Activated B cell treated with CpG ODN at 0.5 μM for 24 hours (primary cell): ENCODE data around the gene LRSAM1. TPM values are rescaled to one million over a fixed set of nuclear protein-coding genes. Genes with fewer than 3 reads are reported as not detected.

Source experiments
- ATAC-seq: fragments of 200-7000 bp; cut with Tn5 transposase; one replicate; pipeline ENCODE4 v1.10.0; 2021; ENCODE audit warnings: low read depth, mild to moderate bottlenecking, moderate library complexity
- CTCF ChIA-PET: fragments of 350-600 bp; sonication (Branson Sonifier 250); formaldehyde crosslinking; loops from one replicate; lab custom pipeline; 2021; ENCODE audit warnings: antibody characterized with exemption; lab: Charles Lee
- POLR2A ChIA-PET: fragments of 350-600 bp; sonication (Branson Sonifier 250); formaldehyde crosslinking; loops from one replicate; lab custom pipeline; 2021; ENCODE audit warnings: antibody characterized with exemption; lab: Charles Lee
- DNase-seq: peaks from one replicate; pipeline ENCODE4 v3.0.0; 2022
- H3K27ac Mint-ChIP-seq: one replicate; pipeline ENCODE4 v1.8.0; 2020; ENCODE audit warnings: mixed read lengths
- H3K27me3 Mint-ChIP-seq: one replicate; pipeline ENCODE4 v1.8.0; 2021; ENCODE audit warnings: mixed read lengths
- H3K36me3 Mint-ChIP-seq: one replicate; pipeline ENCODE4 v1.8.0; 2021; ENCODE audit warnings: low read depth, mixed read lengths
- H3K4me1 Mint-ChIP-seq: one replicate; pipeline ENCODE4 v1.8.0; 2021; ENCODE audit warnings: mixed read lengths
- H3K4me3 Mint-ChIP-seq: one replicate; pipeline ENCODE4 v1.8.0; 2020; ENCODE audit warnings: mild to moderate bottlenecking, mixed read lengths
- H3K9me3 Mint-ChIP-seq: one replicate; pipeline ENCODE4 v1.8.0; 2020; ENCODE audit warnings: mixed read lengths
- intact Hi-C: fragments of 100-400 bp; cut with micrococcal nuclease; formaldehyde crosslinking; loops from one replicate; pipeline ENCODE4 v1.15.1; 2024
- total RNA-seq: library from RNA; stranded (reverse); gene quantifications from 2 replicates; pipeline ENCODE4 v1.2.3, GENCODE V29; 2022
- TF ChIP-seq, protein P1 (sequence below): fragments of 200-600 bp; IDR thresholded peaks from one replicate; pipeline ENCODE4 v1.8.0; 2022; ENCODE audit warnings: antibody characterized with exemption, mild to moderate bottlenecking

The LRSAM1 gene
- total RNA-seq, 1 donor from 2014 or later, result 23.9 TPM

DNA sequence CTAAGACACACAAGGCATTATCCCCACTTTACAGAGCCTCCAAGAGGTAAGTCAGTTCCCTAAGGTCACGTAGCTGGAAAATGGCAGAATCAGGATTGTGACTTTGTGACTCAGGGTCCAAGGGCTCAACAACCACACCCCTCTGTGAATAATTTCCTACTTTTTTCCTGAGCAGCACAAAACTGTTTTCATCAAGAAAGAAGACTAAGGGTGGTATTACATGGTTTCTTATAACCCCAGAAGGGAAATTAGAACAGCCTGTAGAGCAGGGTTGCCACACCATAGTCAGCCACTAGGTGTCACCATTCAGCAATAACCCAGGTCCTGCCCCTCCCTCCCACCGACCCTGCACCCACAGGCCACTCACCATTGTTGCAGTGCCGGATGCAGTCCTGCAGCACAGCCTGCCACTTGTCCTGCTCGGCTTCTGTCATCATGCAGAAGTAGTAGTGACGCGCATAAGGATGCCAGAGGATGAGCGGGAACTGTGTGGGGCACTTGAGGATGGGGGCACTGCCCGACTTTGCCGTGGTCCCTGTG is 72.1 kb downstream of the LRSAM1 start:
- DNase-seq (no peak), ATAC-seq (no peak)
- TF ChIP-seq, protein P1, sequence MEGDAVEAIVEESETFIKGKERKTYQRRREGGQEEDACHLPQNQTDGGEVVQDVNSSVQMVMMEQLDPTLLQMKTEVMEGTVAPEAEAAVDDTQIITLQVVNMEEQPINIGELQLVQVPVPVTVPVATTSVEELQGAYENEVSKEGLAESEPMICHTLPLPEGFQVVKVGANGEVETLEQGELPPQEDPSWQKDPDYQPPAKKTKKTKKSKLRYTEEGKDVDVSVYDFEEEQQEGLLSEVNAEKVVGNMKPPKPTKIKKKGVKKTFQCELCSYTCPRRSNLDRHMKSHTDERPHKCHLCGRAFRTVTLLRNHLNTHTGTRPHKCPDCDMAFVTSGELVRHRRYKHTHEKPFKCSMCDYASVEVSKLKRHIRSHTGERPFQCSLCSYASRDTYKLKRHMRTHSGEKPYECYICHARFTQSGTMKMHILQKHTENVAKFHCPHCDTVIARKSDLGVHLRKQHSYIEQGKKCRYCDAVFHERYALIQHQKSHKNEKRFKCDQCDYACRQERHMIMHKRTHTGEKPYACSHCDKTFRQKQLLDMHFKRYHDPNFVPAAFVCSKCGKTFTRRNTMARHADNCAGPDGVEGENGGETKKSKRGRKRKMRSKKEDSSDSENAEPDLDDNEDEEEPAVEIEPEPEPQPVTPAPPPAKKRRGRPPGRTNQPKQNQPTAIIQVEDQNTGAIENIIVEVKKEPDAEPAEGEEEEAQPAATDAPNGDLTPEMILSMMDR, result no peak
- H3K27ac Mint-ChIP-seq, result no peak overlapping the region
- H3K9me3 Mint-ChIP-seq, result peaks cover 11% of the 10 kb centered on the region
- intact Hi-C loops, result no loop called here
- no peaks in the 10 kb centered on the region for H3K36me3 Mint-ChIP-seq
- ChIA-PET POLR2A (no interaction called here), CTCF (no interaction called here)
- peaks cover 3% of the 10 kb centered on the region for H3K4me1 Mint-ChIP-seq
- no peak overlapping the region for H3K4me3 Mint-ChIP-seq
- H3K27me3 Mint-ChIP-seq, result no peaks in the 10 kb centered on the region

DNA sequence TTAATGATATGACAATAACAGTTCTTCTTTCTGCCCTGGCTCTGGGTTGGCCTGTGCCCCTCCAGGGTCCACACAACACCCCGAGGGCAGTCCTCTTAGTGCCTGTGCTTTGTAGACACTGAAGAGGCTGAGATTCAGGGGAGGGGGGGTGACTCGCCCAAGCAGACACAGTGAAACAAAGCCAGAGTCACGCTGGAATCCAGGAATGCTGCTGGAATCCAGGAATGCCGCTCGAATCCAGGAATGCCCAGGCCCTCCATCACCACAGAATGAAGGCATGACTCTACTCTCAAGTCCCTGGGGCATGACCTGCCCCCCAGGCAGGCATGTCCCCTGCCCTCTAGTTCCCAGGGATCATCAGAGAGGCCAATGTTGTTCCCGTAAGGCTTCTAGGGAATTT is 73.1 kb downstream of the LRSAM1 start:
- no peaks in the 10 kb centered on the region for H3K36me3 Mint-ChIP-seq
- ChIA-PET POLR2A (no interaction called here), CTCF (no interaction called here)
- H3K27me3 Mint-ChIP-seq, result no peaks in the 10 kb centered on the region
- ATAC-seq (no peak), DNase-seq (no peak)
- no peaks in the 10 kb centered on the region for H3K4me1 Mint-ChIP-seq
- no peak overlapping the region for H3K4me3 Mint-ChIP-seq
- TF ChIP-seq, protein P1, result no peak
- intact Hi-C loops, result no loop called here
- peaks cover 11% of the 10 kb centered on the region for H3K9me3 Mint-ChIP-seq
- H3K27ac Mint-ChIP-seq, result no peak overlapping the region

GRCh38 chr9:127525401-127526188 is 74.3 kb downstream of the LRSAM1 start:
- intact Hi-C loops, result no loop called here
- no peak overlapping the region for H3K27ac Mint-ChIP-seq
- no peaks in the 10 kb centered on the region for H3K27me3 Mint-ChIP-seq
- H3K36me3 Mint-ChIP-seq, result no peaks in the 10 kb centered on the region
- no peaks in the 10 kb centered on the region for H3K4me1 Mint-ChIP-seq
- H3K4me3 Mint-ChIP-seq, result no peak overlapping the region
- ATAC-seq (no peak), DNase-seq (no peak)
- ChIA-PET POLR2A (interaction anchor here (0.6 kb wide), 2 partner anchors 404 to 1027 kb away, joined by 4 read pairs; partner anchors contain the start of gene SPTAN1), CTCF (interaction anchor here (1.1 to 1.8 kb wide), 2 partner anchors 61 to 396 kb away, joined by 3 to 4 read pairs; no protein-coding TSS in a partner anchor)
- TF ChIP-seq, protein P1, result no peak
- peaks cover 11% of the 10 kb centered on the region for H3K9me3 Mint-ChIP-seq

DNA sequence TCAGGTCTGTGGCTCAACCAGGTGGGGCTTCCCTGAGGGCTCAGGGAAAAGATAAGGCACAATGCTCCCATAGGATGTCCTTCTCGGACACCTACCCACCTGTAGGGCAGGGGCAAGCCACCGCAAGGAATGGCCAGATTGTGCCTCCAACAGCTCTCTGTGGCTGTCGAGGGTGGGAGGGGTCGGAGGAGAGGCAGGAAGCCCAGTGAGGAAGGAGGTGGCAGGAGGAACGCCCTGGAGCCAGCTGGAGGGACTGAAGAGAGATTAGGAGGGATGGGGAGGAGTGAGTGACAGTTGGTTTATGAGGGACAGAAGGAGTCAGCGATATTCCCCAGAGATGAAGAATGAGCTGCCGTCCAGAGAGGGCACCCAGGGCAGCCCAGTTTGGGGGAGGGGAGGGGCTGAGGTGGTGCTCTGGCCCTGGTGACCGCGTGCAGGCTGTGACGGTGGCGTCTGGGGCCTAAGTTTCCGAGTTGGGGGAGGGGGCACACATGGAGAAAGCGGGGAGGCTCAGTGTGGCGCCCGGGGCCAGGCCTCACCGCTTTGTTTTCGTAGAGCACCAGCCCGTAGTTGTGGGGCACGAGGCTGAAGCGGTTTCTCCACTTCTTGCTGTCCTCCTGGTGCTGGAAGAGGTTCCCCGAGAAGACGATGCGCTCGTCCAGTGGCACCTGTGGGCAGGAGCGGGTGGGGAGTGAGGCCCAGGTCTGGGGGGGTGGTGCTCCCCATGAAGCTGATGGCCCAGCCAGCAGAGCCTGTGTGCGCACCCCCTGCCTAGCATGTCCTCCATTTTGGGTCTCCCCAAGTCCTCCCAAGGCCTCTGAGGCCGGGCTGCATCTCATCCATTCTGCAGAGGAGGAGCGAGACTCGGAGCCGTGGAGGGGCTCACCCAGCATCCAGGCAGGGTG is 75.6 kb downstream of the LRSAM1 start:
- Mint-ChIP-seq H3K36me3 (no peaks in the 10 kb centered on the region), H3K27me3 (no peaks in the 10 kb centered on the region), H3K4me1 (no peaks in the 10 kb centered on the region), H3K27ac (no peak overlapping the region), H3K9me3 (peaks cover 11% of the 10 kb centered on the region), H3K4me3 (no peak overlapping the region)
- intact Hi-C loops, result no loop called here
- TF ChIP-seq, protein P1, result no peak
- ATAC-seq (no peak), DNase-seq (no peak)
- POLR2A ChIA-PET, result no interaction called here
- CTCF ChIA-PET, result interaction anchor here (1.8 kb wide), 1 partner anchor 60 kb away, joined by 4 read pairs; no protein-coding TSS in a partner anchor
